GM21723 (cell line): ENCODE measurements around the gene C1QTNF12.

Experiments
- ATAC-seq: cut with Tn5 transposase; IDR thresholded peaks from one replicate; pipeline ENCODE4 v1.9.1; 2021; ENCODE audit warnings: mild to moderate bottlenecking, moderate library complexity; ENCODE audit not compliant: unreplicated experiment

C1QTNF12 gene

GRCh38 chr1:1215881-1216605, 30.5 kb downstream of the C1QTNF12 start:
- no peak for ATAC-seq

GRCh38 chr1:1215080-1215676, 31.3 kb downstream of the C1QTNF12 start:
- ATAC-seq, result no peak

- no peak for ATAC-seq
These were observed 32.9 kb downstream of the C1QTNF12 start, which contains the start of gene TNFRSF4 for GRCh38 chr1:1213345-1214265. Gene TNFRSF4 (minus strand): TSS chr1:1214153. CDS start chr1:1214127, 26 bp downstream.

- no peak for ATAC-seq
These were observed 33.7 kb downstream of the C1QTNF12 start for GRCh38 chr1:1212780-1213344.

- ATAC-seq, result no peak
These were observed 34.7 kb downstream of the C1QTNF12 start for GRCh38 chr1:1211541-1212441.

- no peak for ATAC-seq
These were observed 35.6 kb downstream of the C1QTNF12 start for GRCh38 chr1:1210726-1211540.

GRCh38 chr1:1208713-1209433, 37.6 kb downstream of the C1QTNF12 start:
- ATAC-seq, result no peak

GRCh38 chr1:1207571-1207892, 39.0 kb downstream of the C1QTNF12 start:
- no peak for ATAC-seq

GRCh38 chr1:1206966-1207531, 39.5 kb downstream of the C1QTNF12 start:
- ATAC-seq, result no peak

GRCh38 chr1:1206376-1206965, 40.1 kb downstream of the C1QTNF12 start, which contains the start of gene TNFRSF18:
Gene TNFRSF18 (minus strand): TSS chr1:1206592. CDS start chr1:1206571, 21 bp downstream.
- no peak for ATAC-seq

GRCh38 chr1:1205769-1206375, 40.6 kb downstream of the C1QTNF12 start:
- ATAC-seq, result no peak

GRCh38 chr1:1204998-1205768, 41.3 kb downstream of the C1QTNF12 start:
- ATAC-seq, result no peak

GRCh38 chr1:1204425-1204920, 42.0 kb downstream of the C1QTNF12 start:
- no peak for ATAC-seq

- ATAC-seq, result no peak
These were observed 42.7 kb downstream of the C1QTNF12 start for GRCh38 chr1:1203561-1204424.

- ATAC-seq, result no peak
These were observed 43.5 kb downstream of the C1QTNF12 start for GRCh38 chr1:1202831-1203560.
